Gastrocnemius medialis (tissue), 4 donors: ENCODE data around the gene SLC35D3. TPM values are rescaled to one million over a fixed set of nuclear protein-coding genes. Genes with fewer than 3 reads are reported as not detected.

Experiments
- ATAC-seq, 2 donors: fragments of 150-250 bp; one replicate each; pipeline ENCODE4 v1.9.1; 2016
- DNase-seq, 2 donors: peaks; one replicate each; pipeline ENCODE4 v3.0.0-alpha.2; 2019
- H3K27ac ChIP-seq, 4 donors: fragments of 200-600 bp; sonication (generic); 1 replicate in 1 of 4; 2 replicates in 3 of 4; pipeline ENCODE4 v1.5.1; 2016 to 2018; ENCODE audit warnings: mild to moderate bottlenecking in 2 of 4, moderate library complexity in 1 of 4
- H3K27me3 ChIP-seq, 3 donors: fragments of 200-600 bp; sonication (generic) in 2 of 3; 1 replicate in 1 of 3; 2 replicates in 2 of 3; pipeline versions ENCODE4 v1.5.1 to v1.6.0; 2016 to 2019; ENCODE audit warnings: mild to moderate bottlenecking in 1 of 3, moderate library complexity in 1 of 3
- H3K36me3 ChIP-seq, 2 donors: fragments of 200-600 bp; sonication (generic) in 1 of 2; one replicate each; pipeline ENCODE4 v1.5.1; 2017 to 2018
- H3K4me1 ChIP-seq, 2 donors: fragments of 200-600 bp; sonication (generic) in 1 of 2; one replicate each; pipeline ENCODE4 v1.5.1; 2016 to 2017; ENCODE audit warnings: mild to moderate bottlenecking in 2 of 2
- H3K4me3 ChIP-seq, 4 donors: fragments of 200-600 bp; sonication (generic) in 3 of 4; 1 replicate in 1 of 4; 2 replicates in 3 of 4; pipeline ENCODE4 v1.5.1; 2016 to 2019; ENCODE audit warnings: mild to moderate bottlenecking in 2 of 4
- H3K9me3 ChIP-seq, 3 donors: fragments of 200-600 bp; sonication (generic) in 2 of 3; 1 replicate in 1 of 3; 2 replicates in 2 of 3; pipeline ENCODE4 v1.5.1; 2016 to 2019
- POLR2A ChIP-seq, 2 donors: fragments of 450-650 bp; IDR thresholded peaks; one replicate each; pipeline ENCODE4 v1.6.1; 2017; ENCODE audit warnings: antibody characterized with exemption in 2 of 2, mild to moderate bottlenecking in 2 of 2, moderate library complexity in 2 of 2
- in situ Hi-C, 4 donors: fragments of 200-750 bp; cut with MboI; loops; one replicate each; pipeline versions ENCODE4 v1.15.0 to v1.8.0; 2017; ENCODE audit warnings: low sequenced_read_pairs in 4 of 4
- intact Hi-C: fragments of 100-400 bp; cut with DNase I; formaldehyde crosslinking; loops from one replicate; pipeline ENCODE4 v1.15.1; 2023; ENCODE audit warnings: low total_unique reads
- total RNA-seq, 4 donors: library from RNA; depleted of rRNA; stranded (reverse); fragments of >200 nt; gene quantifications; one replicate each; pipeline versions ENCODE4 v1.1.0 to v1.2.3, GENCODE V29; 2016
- TF ChIP-seq, protein P1 (sequence below), 5 experiments: fragments of 450-650 bp in 3 of 5; fragments of 200-600 bp in 2 of 5; sonication (generic) in 2 of 5; IDR thresholded peaks in 4 of 5; conservative IDR thresholded peaks in 1 of 5; 1 replicate in 4 of 5; 2 replicates in 1 of 5; pipeline ENCODE4 v1.5.1; 2016 to 2019; ENCODE audit warnings: antibody characterized with exemption in 5 of 5, mild to moderate bottlenecking in 3 of 5, moderate library complexity in 3 of 5

Gene SLC35D3
- total RNA-seq, 4 donors from 2014 or later = not detected

DNA sequence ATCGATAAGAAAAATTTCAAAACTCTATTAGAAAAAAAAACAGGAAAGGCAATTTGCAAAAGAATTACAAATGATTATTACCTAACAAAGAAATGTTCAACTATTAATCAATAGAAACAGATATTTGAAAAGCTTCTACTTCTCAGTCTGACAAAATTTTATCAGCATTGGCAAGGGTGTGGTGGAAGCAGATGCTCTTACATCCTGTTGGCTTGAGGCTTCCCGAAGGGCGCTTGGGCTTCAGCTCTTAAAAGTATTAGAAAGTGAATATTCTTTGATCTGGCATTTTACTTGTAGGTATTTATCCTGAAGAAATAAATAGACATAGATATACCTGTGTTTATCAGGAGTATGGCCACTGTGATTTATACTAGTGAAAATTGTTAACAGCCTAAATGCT, 38.7 kb downstream of the SLC35D3 start:
- intact Hi-C loops (no loop called here), in situ Hi-C loops (loop anchor here in 3 of 4 donors (10.0 to 25.0 kb wide), 2 partner anchors 677 to 684 kb away; no protein-coding TSS in a partner anchor)
- Histone ChIP-seq H3K36me3 (no peaks in the 10 kb centered on the region), H3K27me3 (no peaks in the 10 kb centered on the region), H3K4me3 (no peak overlapping the region), H3K27ac (no peak overlapping the region), H3K9me3 (no peaks in the 10 kb centered on the region), H3K4me1 (no peaks in the 10 kb centered on the region)
- no peak for TF ChIP-seq POLR2A (IDR thresholded peaks at IDR 0.05)
- TF ChIP-seq, protein P1, sequence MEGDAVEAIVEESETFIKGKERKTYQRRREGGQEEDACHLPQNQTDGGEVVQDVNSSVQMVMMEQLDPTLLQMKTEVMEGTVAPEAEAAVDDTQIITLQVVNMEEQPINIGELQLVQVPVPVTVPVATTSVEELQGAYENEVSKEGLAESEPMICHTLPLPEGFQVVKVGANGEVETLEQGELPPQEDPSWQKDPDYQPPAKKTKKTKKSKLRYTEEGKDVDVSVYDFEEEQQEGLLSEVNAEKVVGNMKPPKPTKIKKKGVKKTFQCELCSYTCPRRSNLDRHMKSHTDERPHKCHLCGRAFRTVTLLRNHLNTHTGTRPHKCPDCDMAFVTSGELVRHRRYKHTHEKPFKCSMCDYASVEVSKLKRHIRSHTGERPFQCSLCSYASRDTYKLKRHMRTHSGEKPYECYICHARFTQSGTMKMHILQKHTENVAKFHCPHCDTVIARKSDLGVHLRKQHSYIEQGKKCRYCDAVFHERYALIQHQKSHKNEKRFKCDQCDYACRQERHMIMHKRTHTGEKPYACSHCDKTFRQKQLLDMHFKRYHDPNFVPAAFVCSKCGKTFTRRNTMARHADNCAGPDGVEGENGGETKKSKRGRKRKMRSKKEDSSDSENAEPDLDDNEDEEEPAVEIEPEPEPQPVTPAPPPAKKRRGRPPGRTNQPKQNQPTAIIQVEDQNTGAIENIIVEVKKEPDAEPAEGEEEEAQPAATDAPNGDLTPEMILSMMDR (IDR thresholded peaks at IDR 0.05 in 4 of 5, conservative IDR thresholded peaks at IDR 0.05 in 1 of 5) = no peak
- DNase-seq = no peak
- no peak for ATAC-seq

DNA sequence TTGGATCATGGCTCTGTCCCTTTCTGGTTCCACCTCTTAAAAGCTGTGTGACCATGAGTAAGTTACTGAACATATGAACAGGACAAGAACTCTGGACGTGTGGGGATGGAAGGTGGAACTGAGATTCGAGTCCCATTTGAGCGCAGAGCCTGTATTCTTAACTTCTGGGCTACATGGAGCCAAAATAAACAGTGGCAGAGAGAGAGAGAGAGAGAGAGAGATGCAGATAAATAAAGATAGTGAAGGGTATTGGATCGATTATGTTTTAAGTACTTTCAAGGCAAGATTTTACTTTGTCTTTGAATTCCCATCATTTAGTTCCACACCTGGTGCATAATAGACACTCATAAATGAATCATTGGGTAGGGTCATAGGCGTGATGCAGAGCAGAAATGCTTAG, 39.7 kb downstream of the SLC35D3 start:
- DNase-seq (no peak), ATAC-seq (no peak)
- in situ Hi-C loops = loop anchor here in 3 of 4 donors (10.0 to 25.0 kb wide), 2 partner anchors 675 to 683 kb away; no protein-coding TSS in a partner anchor
- Histone ChIP-seq H3K27me3 (no peaks in the 10 kb centered on the region), H3K4me3 (no peak overlapping the region), H3K36me3 (no peaks in the 10 kb centered on the region), H3K27ac (no peak overlapping the region), H3K4me1 (no peaks in the 10 kb centered on the region), H3K9me3 (no peaks in the 10 kb centered on the region)
- no peak for TF ChIP-seq POLR2A (IDR thresholded peaks at IDR 0.05)
- TF ChIP-seq, protein P1 (IDR thresholded peaks at IDR 0.05 in 4 of 5, conservative IDR thresholded peaks at IDR 0.05 in 1 of 5) = no peak
- intact Hi-C loops = no loop called here

DNA sequence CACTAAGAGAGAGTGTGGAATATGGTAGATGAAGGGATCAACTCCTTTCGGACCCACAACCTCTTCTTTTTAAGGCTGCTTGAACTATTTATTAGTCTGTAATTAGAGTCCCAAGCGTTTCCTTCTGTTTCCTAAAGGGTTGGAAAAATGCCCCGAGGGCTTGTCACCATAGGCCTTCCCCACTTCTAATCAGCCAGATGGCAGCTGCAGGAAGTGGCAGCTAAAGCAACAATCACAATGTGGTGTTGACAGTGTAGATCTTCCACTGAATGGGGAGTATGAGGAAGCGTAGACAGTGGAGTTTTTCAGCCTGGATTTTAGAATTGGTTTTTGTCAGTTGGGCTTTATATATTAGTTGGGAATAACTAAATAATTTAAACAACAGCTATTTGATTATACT, 40.6 kb downstream of the SLC35D3 start:
- DNase-seq = no peak

DNA sequence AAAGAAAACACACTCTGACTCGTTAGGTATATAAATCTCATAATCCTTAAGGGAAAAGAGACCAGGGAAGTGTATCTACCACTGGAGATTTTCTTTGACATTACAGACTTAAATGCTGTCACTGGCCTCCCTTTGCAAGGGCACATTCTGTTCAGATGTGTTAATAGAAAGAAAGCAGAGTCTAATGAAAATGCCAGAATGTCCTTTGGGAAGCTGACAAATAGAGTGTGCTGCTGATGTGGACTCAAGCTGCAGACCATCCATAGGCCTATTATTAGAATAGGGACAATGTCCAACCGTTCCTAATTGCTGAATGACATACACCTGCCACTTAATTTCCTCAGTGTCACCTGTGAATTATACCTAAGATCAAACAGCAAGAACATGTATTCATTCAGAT, 41.2 kb downstream of the SLC35D3 start:
- ATAC-seq = no peak
- TF ChIP-seq POLR2A (IDR thresholded peaks at IDR 0.05) = no peak
- TF ChIP-seq, protein P1 (IDR thresholded peaks at IDR 0.05 in 4 of 5, conservative IDR thresholded peaks at IDR 0.05 in 1 of 5) = no peak
- no peak overlapping the region for H3K4me3 ChIP-seq
- H3K36me3 ChIP-seq = no peaks in the 10 kb centered on the region
- H3K4me1 ChIP-seq = no peaks in the 10 kb centered on the region
- in situ Hi-C loops = loop anchor here in 3 of 4 donors (10.0 to 25.0 kb wide), 2 partner anchors 674 to 682 kb away; no protein-coding TSS in a partner anchor
- intact Hi-C loops = no loop called here
- no peak for DNase-seq
- H3K27ac ChIP-seq = no peak overlapping the region
- H3K27me3 ChIP-seq = no peaks in the 10 kb centered on the region
- no peaks in the 10 kb centered on the region for H3K9me3 ChIP-seq

More for the DNA sequence above, 40.6 kb downstream of the SLC35D3 start:
- Histone ChIP-seq H3K36me3 (no peaks in the 10 kb centered on the region), H3K4me1 (no peaks in the 10 kb centered on the region), H3K27me3 (no peaks in the 10 kb centered on the region), H3K27ac (no peak overlapping the region), H3K4me3 (no peak overlapping the region), H3K9me3 (no peaks in the 10 kb centered on the region)
- TF ChIP-seq, protein P1 (IDR thresholded peaks at IDR 0.05 in 4 of 5, conservative IDR thresholded peaks at IDR 0.05 in 1 of 5) = no peak
- TF ChIP-seq POLR2A (IDR thresholded peaks at IDR 0.05) = no peak
- ATAC-seq = no peak
- in situ Hi-C loops (loop anchor here in 3 of 4 donors (10.0 to 25.0 kb wide), 2 partner anchors 675 to 682 kb away; no protein-coding TSS in a partner anchor), intact Hi-C loops (no loop called here)

DNA sequence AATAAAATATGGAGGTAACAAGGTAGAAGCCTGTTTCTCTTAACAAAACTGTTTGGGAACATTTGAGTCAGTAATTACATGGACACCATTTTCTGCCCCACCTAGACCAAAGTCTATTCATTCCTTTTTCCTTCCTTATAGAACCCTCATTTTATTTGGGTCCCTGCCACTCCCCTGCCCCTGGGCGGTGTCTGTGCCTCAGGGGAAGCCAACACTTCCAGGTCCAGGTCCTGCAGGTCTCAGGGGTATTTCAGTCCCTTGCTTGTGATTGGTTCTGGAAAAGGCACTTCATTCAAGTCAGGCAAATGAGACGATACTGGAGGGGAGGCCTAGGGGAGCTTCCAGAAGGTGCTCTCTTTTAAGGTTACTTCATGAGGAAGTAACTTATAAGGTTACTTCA, 42.3 kb downstream of the SLC35D3 start:
- in situ Hi-C loops = loop anchor here in 3 of 4 donors (10.0 to 25.0 kb wide), 2 partner anchors 673 to 680 kb away; no protein-coding TSS in a partner anchor
- Histone ChIP-seq H3K27ac (no peak overlapping the region), H3K4me3 (no peak overlapping the region), H3K36me3 (no peaks in the 10 kb centered on the region), H3K9me3 (no peaks in the 10 kb centered on the region), H3K4me1 (no peaks in the 10 kb centered on the region), H3K27me3 (no peaks in the 10 kb centered on the region)
- ATAC-seq (no peak), DNase-seq (no peak)
- intact Hi-C loops = no loop called here
- no peak for TF ChIP-seq POLR2A (IDR thresholded peaks at IDR 0.05)
- TF ChIP-seq, protein P1 (IDR thresholded peaks at IDR 0.05 in 4 of 5, conservative IDR thresholded peaks at IDR 0.05 in 1 of 5) = no peak
